Endothelial cell of coronary artery (primary cell): ENCODE results near the gene GRPEL2. TPM values are rescaled to one million over a fixed set of nuclear protein-coding genes. Genes with fewer than 3 reads are reported as not detected.

Experiments
- total RNA-seq: library from RNA; depleted of rRNA; stranded (reverse); fragments of >200 nt; gene quantifications from 2 replicates; pipeline ENCODE4 v1.2.3, GENCODE V29; 2014

Gene GRPEL2, protein sequence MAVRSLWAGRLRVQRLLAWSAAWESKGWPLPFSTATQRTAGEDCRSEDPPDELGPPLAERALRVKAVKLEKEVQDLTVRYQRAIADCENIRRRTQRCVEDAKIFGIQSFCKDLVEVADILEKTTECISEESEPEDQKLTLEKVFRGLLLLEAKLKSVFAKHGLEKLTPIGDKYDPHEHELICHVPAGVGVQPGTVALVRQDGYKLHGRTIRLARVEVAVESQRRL
- total RNA-seq, result 19.1 and 29.4 TPM in 2 replicates

DNA sequence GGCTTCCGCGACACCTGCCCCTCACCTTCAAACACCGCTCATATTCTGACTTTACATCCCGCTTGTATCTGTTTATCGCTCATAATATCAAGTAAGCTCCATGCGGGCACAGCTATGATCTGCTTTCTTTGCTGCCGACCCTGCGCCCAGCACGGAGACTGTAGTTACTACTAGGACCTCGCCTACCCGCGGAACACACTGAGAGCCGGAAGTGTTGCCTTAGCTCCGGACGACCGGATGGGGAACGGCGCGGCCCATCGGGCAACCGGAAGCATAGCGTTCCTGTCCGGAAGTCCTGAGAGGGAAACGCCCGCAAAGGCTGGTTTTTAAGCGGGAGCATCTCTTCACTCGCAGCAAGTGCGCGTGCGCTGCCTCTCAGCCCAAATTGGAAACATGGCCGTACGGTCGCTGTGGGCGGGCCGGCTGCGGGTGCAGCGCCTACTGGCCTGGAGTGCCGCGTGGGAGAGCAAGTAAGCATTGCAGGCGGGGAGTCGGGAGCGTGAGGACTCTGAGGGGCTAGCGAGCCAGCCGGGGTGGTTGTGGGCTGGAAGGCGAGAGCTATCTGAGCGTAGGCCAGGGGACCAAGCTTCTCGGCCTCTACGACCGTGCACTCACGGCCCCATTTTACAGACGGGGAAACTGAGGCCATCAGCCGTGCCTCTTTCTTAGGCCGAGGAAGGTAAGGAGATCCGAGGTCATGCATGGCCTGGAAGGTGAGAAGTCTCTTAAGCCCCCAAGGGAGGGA, at the start of gene GRPEL2:
GRPEL2 (plus strand) TSS at position 353 of the 745 bp plus-strand sequence; CDS start at position 394, 41 bp downstream.

DNA sequence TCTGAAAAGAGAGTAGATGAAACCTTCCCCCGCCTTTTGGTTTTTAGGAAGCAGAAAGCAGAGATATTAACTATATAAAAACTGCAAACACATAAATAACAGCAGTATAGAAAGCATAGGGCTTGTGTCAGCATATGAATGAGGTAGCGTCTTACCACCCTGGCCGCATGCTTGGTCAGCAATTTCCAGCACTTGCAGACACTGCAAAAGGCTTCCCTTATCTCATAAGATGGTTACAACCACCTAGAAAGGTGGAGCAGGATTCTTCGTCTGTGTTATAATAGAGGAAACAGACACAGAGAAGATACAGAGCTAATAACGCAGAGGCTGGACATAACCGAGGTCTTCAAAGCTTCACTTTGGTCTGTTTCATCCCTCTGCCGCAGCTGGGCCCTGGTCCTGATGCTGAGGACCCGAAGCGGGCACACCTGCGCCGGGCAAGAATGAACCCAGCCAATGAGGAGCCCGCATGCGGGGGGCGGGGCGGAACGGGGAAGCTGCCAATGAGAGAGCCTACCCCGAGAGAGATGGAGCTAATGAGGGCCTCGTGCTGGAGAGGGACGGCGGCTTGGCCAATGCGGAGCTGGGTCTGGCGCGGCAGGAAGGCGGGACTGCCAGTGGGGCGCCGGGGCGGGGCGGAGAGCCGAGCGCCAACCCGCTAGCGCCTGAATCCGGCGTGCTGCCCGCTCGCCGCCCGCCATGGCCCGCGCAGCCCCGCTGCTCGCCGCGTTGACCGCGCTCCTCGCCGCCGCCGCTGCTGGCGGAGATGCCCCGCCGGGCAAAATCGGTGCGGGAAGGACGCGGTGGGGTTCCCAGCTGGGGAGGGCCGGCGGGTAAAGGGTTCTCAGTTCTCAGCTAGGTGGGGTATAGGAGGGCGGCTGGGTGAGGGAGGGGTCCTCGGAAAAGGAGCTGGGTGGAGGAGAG, 12.3 kb downstream of the GRPEL2 start, which contains the start of gene PCYOX1L:
PCYOX1L (plus strand) TSS at position 677 of the 924 bp plus-strand sequence; CDS start at position 700, 23 bp downstream.

DNA sequence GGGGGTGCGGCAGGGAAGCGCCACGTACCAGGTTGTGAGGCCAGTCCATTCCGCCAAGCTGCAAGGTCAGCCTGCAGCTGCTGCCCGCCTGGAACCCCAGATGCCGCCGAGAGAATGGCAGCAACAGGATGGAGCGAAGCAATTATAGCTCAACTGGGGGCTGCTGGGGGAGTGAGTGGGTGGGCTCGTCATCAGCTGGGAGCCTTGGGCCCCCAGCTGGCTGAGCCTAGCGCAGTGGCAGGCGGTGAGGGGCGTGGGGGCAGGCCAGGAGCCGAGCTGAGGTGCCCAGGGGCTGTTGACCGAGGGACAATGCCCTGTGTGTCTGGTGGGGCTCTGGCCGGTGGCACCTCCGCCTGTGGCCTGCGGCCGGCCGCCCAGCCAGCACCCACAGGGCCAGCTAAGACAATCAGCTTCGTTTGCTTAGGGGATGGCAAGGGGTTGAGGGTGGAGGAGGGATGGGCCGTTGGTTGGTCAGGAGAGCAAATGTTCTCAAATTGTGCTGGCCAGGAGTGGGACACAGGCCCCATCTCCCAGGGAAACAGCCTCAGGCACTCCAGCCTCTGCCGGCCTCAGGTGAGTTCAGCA, 34.0 kb downstream of the GRPEL2 start, which contains the start of gene IL17B:
IL17B (minus strand) TSS at position 116 of the 585 bp plus-strand sequence; CDS start at position 49, 67 bp downstream.

Other genes with a start within 250 kb of the GRPEL2 start
- gene ABLIM3, start 204.0 kb upstream of the GRPEL2 start, total RNA-seq, result 14.1 and 31.1 TPM in 2 replicates
- gene AFAP1L1, start 73.6 kb upstream of the GRPEL2 start, total RNA-seq, result 92.1 and 118 TPM in 2 replicates
- 8.8 and 11.4 TPM in 2 replicates for gene PCYOX1L, start 12.5 kb downstream of the GRPEL2 start, total RNA-seq
- not detected in 2 replicates for gene IL17B, start 33.8 kb downstream of the GRPEL2 start, total RNA-seq
- 520 and 526 TPM in 2 replicates for gene CSNK1A1, start 205.9 kb downstream of the GRPEL2 start, total RNA-seq
- gene ARHGEF37, start 236.0 kb downstream of the GRPEL2 start, total RNA-seq, result 9.4 and 11.2 TPM in 2 replicates